Smooth muscle cell (in vitro differentiated cells): ENCODE results near the gene SYNGR4. TPM values are rescaled to one million over a fixed set of nuclear protein-coding genes. Genes with fewer than 3 reads are reported as not detected.

Source experiments
- DNase-seq: peaks from one replicate; lab custom pipeline; 2025; ENCODE audit not compliant: unreplicated experiment; lab: John Stamatoyannopoulos, UW
- H2AFZ ChIP-seq: fragments of 200-600 bp; sonication (generic); 2 replicates; pipeline ENCODE4 v1.6.0; 2016; ENCODE audit warnings: antibody characterized with exemption, low read depth, mild to moderate bottlenecking
- H3F3A ChIP-seq: fragments of 200-600 bp; sonication (generic); 2 replicates; pipeline ENCODE4 v1.6.0; 2017; ENCODE audit warnings: antibody characterized with exemption, low read depth
- H3K27ac ChIP-seq: fragments of 200-600 bp; sonication (generic); 2 replicates; pipeline ENCODE4 v1.5.1; 2016; ENCODE audit warnings: low read depth, mild to moderate bottlenecking
- H3K27me3 ChIP-seq: fragments of 200-600 bp; sonication (generic); 2 replicates; pipeline ENCODE4 v1.6.1; 2016; ENCODE audit warnings: low read depth, mild to moderate bottlenecking
- H3K36me3 ChIP-seq: fragments of 200-600 bp; sonication (generic); 2 replicates; pipeline ENCODE4 v1.5.1; 2016; ENCODE audit warnings: low read depth
- H3K4me1 ChIP-seq: fragments of 200-600 bp; sonication (generic); 2 replicates; pipeline ENCODE4 v1.5.1; 2016; ENCODE audit warnings: low read depth
- H3K4me2 ChIP-seq: fragments of 200-600 bp; sonication (generic); 2 replicates; pipeline ENCODE4 v1.6.0; 2016; ENCODE audit warnings: mild to moderate bottlenecking
- H3K4me3 ChIP-seq: fragments of 200-600 bp; sonication (generic); 2 replicates; pipeline ENCODE4 v1.5.1; 2016; ENCODE audit warnings: mild to moderate bottlenecking
- H3K79me2 ChIP-seq: fragments of 200-600 bp; sonication (generic); 2 replicates; pipeline ENCODE4 v1.6.0; 2016; ENCODE audit warnings: low read depth, mild to moderate bottlenecking
- H3K9ac ChIP-seq: fragments of 200-600 bp; sonication (generic); 2 replicates; pipeline ENCODE4 v1.6.0; 2016; ENCODE audit warnings: low read depth
- H3K9me3 ChIP-seq: fragments of 200-600 bp; sonication (generic); replicated peaks from 2 replicates; pipeline ENCODE4 v1.5.1; 2016; ENCODE audit warnings: low read depth
- H4K20me1 ChIP-seq: fragments of 200-600 bp; sonication (generic); 2 replicates; pipeline ENCODE4 v1.6.0; 2016; ENCODE audit warnings: low read depth
- CTCF ChIP-seq: fragments of 200-600 bp; sonication (generic); IDR thresholded peaks from 2 replicates; pipeline ENCODE4 v1.5.1; 2017; ENCODE audit warnings: borderline replicate concordance, mild to moderate bottlenecking, antibody characterized with exemption; ENCODE audit not compliant: insufficient read depth, poor library complexity, severe bottlenecking
- WGBS: methylation state at CpG from one replicate; pipeline ENCODE4 v1.1.7; 2016; ENCODE audit warnings: low lambda C conversion rate; 5-methylcytosine and 5-hydroxymethylcytosine counted together
- polyA plus RNA-seq: library from polyadenylated mRNA; unstranded; fragments of >200 nt; fragmentation: Nextera tagmentation; extraction: Ambion mirVana; gene quantifications from 2 replicates; pipeline ENCODE4 v1.2.1, GENCODE V29; 2016
- total RNA-seq: library from RNA; depleted of rRNA; stranded (reverse); fragments of >200 nt; gene quantifications from 2 replicates; pipeline ENCODE4 v1.2.3, GENCODE V29; 2014

The SYNGR4 gene
- total and polyA plus RNA-seq, 2 experiments from 2014 or later = not detected

GRCh38 chr19:48365602-48366001 lies 1.4 kb downstream of the SYNGR4 start:
- WGBS = 98% methylated on average over 9 of the region's 11 CpGs
- no peak for TF ChIP-seq CTCF
- H3K9ac ChIP-seq = no peak overlapping the region
- H3K4me2 ChIP-seq = no peak overlapping the region
- no peaks in the 10 kb centered on the region for H3F3A ChIP-seq
- no peak overlapping the region for H2AFZ ChIP-seq
- H3K4me1 ChIP-seq = no peaks in the 10 kb centered on the region
- DNase-seq = no peak
- H4K20me1 ChIP-seq = no peaks in the 10 kb centered on the region
- H3K27me3 ChIP-seq = no peaks in the 10 kb centered on the region
- H3K9me3 ChIP-seq = no peaks in the 10 kb centered on the region
- H3K4me3 ChIP-seq = no peak overlapping the region
- H3K79me2 ChIP-seq = no peaks in the 10 kb centered on the region
- no peak overlapping the region for H3K27ac ChIP-seq
- no peaks in the 10 kb centered on the region for H3K36me3 ChIP-seq

- Histone ChIP-seq H3K9ac (no peak overlapping the region), H3K27ac (no peak overlapping the region), H3K4me2 (no peak overlapping the region), H3K9me3 (no peaks in the 10 kb centered on the region), H3F3A (no peaks in the 10 kb centered on the region), H3K4me1 (no peaks in the 10 kb centered on the region), H3K4me3 (no peak overlapping the region), H4K20me1 (no peaks in the 10 kb centered on the region), H3K36me3 (no peaks in the 10 kb centered on the region), H3K79me2 (no peaks in the 10 kb centered on the region), H3K27me3 (no peaks in the 10 kb centered on the region), H2AFZ (no peak overlapping the region)
- DNase-seq = no peak
- TF ChIP-seq CTCF = no peak
- 85% methylated on average over 5 of the region's 5 CpGs for WGBS
Observed at GRCh38 chr19:48367855-48368254, 3.7 kb downstream of the SYNGR4 start.

- Histone ChIP-seq H3K4me2 (no peak overlapping the region), H3K9me3 (no peaks in the 10 kb centered on the region), H3K27ac (no peak overlapping the region), H3K4me1 (no peaks in the 10 kb centered on the region), H3K36me3 (no peaks in the 10 kb centered on the region), H3K4me3 (no peak overlapping the region), H3K9ac (no peak overlapping the region), H3K79me2 (no peaks in the 10 kb centered on the region), H3F3A (no peaks in the 10 kb centered on the region), H4K20me1 (no peaks in the 10 kb centered on the region), H3K27me3 (no peaks in the 10 kb centered on the region), H2AFZ (no peak overlapping the region)
- TF ChIP-seq CTCF = no peak
- 82% methylated on average over 13 of the region's 14 CpGs for WGBS
- DNase-seq = no peak
Observed at GRCh38 chr19:48368936-48369335, 4.8 kb downstream of the SYNGR4 start.

GRCh38 chr19:48370955-48371354 lies 6.8 kb downstream of the SYNGR4 start:
- Histone ChIP-seq H3K4me1 (no peaks in the 10 kb centered on the region), H2AFZ (no peak overlapping the region), H3K4me2 (no peak overlapping the region), H3K27me3 (no peaks in the 10 kb centered on the region), H3K4me3 (no peak overlapping the region), H3K9me3 (no peaks in the 10 kb centered on the region), H3K27ac (no peak overlapping the region), H3K9ac (no peak overlapping the region), H3K36me3 (no peaks in the 10 kb centered on the region), H3F3A (no peaks in the 10 kb centered on the region), H4K20me1 (no peaks in the 10 kb centered on the region), H3K79me2 (no peaks in the 10 kb centered on the region)
- no peak for TF ChIP-seq CTCF
- 21% methylated on average over 4 of the region's 4 CpGs for WGBS
- no peak for DNase-seq
